Measurements from ENCODE around the gene SYT15.
A peak's percentile ranks its signal among the peaks of the same experiment; 100 is the strongest.
"Not testable (repeated sequence)": the region's sequence is repeated elsewhere in the genome, so short reads cannot be mapped to it uniquely, and the experiment has no call there.

SYT15 gene

DNA sequence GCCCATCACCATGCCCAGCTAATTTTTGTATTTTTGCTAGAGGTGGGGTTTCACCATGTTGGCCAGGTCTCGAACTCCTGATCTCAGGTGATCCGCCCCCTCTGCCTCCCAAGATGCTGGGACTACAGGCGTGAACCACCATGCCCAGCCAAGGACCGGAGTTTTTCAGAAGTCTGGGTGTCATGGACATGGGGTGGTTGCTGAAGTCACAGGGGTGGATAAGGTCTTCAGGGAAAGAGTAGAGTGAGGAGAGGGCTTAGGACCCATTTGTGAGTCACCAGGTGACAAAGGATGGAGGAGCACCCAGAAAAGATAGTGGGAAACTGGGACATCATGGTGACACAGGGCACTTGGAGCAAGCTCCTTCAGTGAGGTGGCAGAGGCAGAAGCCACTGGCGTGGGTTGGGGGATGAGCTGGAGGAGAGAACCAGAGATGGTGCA, 19.7 kb upstream of the SYT15 start:
- Histone ChIP-seq H3K36me3 (ENCODE audit: insufficient read depth, low read length) (no peaks in the 10 kb centered on the region), H3K9ac (ENCODE audit: insufficient read length) (no peak overlapping the region), H3K27ac (no peak overlapping the region), H3K4me3 (no peak overlapping the region), H3K9me3 (ENCODE audit: low read depth, low read length) (no peaks in the 10 kb centered on the region)
- no peak for DNase-seq (ENCODE audit: low read depth, low spot score)
- no peak for TF ChIP-seq FOXP2 (optimal IDR thresholded peaks at IDR 0.05; ENCODE audit: control extremely low read depth, extremely low read length, insufficient read depth)
- TF ChIP-seq EZH2 (IDR thresholded peaks at IDR 0.05), result no peak
- TF ChIP-seq POLR2AphosphoS5 (IDR thresholded peaks at IDR 0.05; ENCODE audit: borderline replicate concordance, low read depth, low read length), result no peak

GRCh38 chr10:46560381-46560780, 18.5 kb upstream of the SYT15 start:
- no peak overlapping the region for H3K4me3 ChIP-seq
- H3K9ac ChIP-seq (ENCODE audit: insufficient read length), result no peak overlapping the region
- no peak for DNase-seq (ENCODE audit: low read depth, low spot score)
- no peaks in the 10 kb centered on the region for H3K36me3 ChIP-seq (ENCODE audit: insufficient read depth, low read length)
- no peaks in the 10 kb centered on the region for H3K9me3 ChIP-seq (ENCODE audit: low read depth, low read length)
- TF ChIP-seq EZH2 (IDR thresholded peaks at IDR 0.05), result no peak
- TF ChIP-seq POLR2AphosphoS5 (IDR thresholded peaks at IDR 0.05; ENCODE audit: borderline replicate concordance, low read depth, low read length), result no peak
- no peak for TF ChIP-seq FOXP2 (optimal IDR thresholded peaks at IDR 0.05; ENCODE audit: control extremely low read depth, extremely low read length, insufficient read depth)
- no peak overlapping the region for H3K27ac ChIP-seq

GRCh38 chr10:46560952-46561351, 18.0 kb upstream of the SYT15 start:
- no peak for DNase-seq (ENCODE audit: low read depth, low spot score)
- no peak overlapping the region for H3K4me3 ChIP-seq
- no peak for TF ChIP-seq POLR2AphosphoS5 (IDR thresholded peaks at IDR 0.05; ENCODE audit: borderline replicate concordance, low read depth, low read length)
- no peak overlapping the region for H3K27ac ChIP-seq
- no peaks in the 10 kb centered on the region for H3K9me3 ChIP-seq (ENCODE audit: low read depth, low read length)
- H3K9ac ChIP-seq (ENCODE audit: insufficient read length), result no peak overlapping the region
- no peaks in the 10 kb centered on the region for H3K36me3 ChIP-seq (ENCODE audit: insufficient read depth, low read length)

- not testable (repeated sequence) for H3K4me3 ChIP-seq; H3K9ac ChIP-seq (ENCODE audit: insufficient read length); H3K36me3 ChIP-seq (ENCODE audit: insufficient read depth, low read length); H3K27ac ChIP-seq; H3K9me3 ChIP-seq (ENCODE audit: low read depth, low read length)
- DNase-seq (ENCODE audit: low read depth, low spot score), result peak; percentile 5
Measured at GRCh38 chr10:46565591-46566332, 13.2 kb upstream of the SYT15 start.

DNA sequence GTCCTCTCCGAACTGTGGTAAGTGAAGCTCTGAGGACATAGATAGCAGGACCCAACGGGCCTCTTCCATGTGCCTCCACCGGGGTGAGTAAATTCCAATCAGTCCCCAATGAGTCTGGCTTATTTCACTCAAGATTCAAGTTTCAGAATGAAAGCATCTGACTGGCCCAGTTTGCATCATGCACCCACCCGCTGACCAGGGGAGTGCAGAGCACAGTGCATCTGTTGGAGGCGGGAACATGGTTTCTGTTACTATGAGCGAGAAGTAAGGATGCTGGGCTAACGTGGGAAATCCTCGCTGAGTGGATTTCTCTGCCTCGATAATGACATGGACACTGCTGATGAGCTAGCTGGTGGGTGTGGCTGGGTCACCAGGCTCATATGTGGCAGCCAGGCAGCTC, 11.8 kb upstream of the SYT15 start:
- H3K9ac ChIP-seq (ENCODE audit: insufficient read length), result not testable (repeated sequence)

GRCh38 chr10:46570655-46571054, 8.3 kb upstream of the SYT15 start:
- not testable (repeated sequence) for DNase-seq (ENCODE audit: low read depth, low spot score); H3K27ac ChIP-seq; H3K9ac ChIP-seq (ENCODE audit: insufficient read length); H3K9me3 ChIP-seq (ENCODE audit: low read depth, low read length); H3K4me3 ChIP-seq; H3K36me3 ChIP-seq (ENCODE audit: insufficient read depth, low read length)

More for the DNA sequence above, 11.8 kb upstream of the SYT15 start:
- DNase-seq (ENCODE audit: low read depth, low spot score); H3K27ac ChIP-seq; H3K9me3 ChIP-seq (ENCODE audit: low read depth, low read length); H3K36me3 ChIP-seq (ENCODE audit: insufficient read depth, low read length); H3K4me3 ChIP-seq: not testable (repeated sequence)

- not testable (repeated sequence) for H3K4me3 ChIP-seq; H3K36me3 ChIP-seq (ENCODE audit: insufficient read depth, low read length); DNase-seq (ENCODE audit: low read depth, low spot score); H3K9me3 ChIP-seq (ENCODE audit: low read depth, low read length); H3K9ac ChIP-seq (ENCODE audit: insufficient read length); H3K27ac ChIP-seq
Measured at GRCh38 chr10:46572765-46573164, 6.2 kb upstream of the SYT15 start.

DNA sequence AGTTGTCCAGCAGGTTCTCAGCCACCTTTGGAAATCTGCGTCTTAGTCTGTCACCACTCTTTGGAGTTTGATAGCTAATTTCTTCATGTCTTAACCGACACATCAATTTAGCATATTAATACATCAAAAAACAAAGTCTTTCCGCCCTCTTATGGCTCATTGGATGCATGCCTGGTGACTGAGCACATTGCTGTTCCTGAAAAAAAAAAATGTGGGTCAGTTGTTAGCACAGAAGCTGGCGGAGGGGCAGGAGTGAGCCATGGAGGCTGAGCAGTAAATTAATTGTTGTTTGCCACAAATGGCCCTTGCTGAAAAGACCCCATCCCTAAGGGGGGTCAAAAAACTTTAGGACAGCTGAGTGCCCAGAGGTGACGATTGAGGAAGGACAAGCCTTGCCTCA, 5.6 kb upstream of the SYT15 start:
- not testable (repeated sequence) for H3K9ac ChIP-seq (ENCODE audit: insufficient read length); H3K27ac ChIP-seq; H3K36me3 ChIP-seq (ENCODE audit: insufficient read depth, low read length); H3K9me3 ChIP-seq (ENCODE audit: low read depth, low read length); H3K4me3 ChIP-seq; DNase-seq (ENCODE audit: low read depth, low spot score)

DNA sequence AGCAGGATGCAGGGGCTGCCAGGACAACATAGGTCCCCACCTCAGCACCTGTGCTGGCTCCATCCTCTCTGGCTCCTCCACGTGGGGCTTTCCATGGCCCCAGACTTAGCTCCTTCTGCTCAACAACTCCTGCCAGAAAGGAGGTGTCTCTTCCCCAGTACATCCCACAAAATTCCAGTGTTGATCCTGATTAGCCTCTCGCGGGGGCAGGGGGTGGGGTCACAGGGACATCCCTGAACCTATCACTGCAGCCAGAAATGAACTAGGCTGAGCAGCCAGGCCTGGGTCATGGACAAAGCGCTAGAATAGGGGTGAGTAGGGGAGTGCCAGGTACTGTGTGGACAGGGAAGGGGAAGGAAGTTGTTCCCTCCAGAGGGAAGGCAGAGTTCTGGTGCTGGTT, 5.0 kb upstream of the SYT15 start:
- H3K27ac ChIP-seq; H3K4me3 ChIP-seq; DNase-seq (ENCODE audit: low read depth, low spot score); H3K9me3 ChIP-seq (ENCODE audit: low read depth, low read length); H3K36me3 ChIP-seq (ENCODE audit: insufficient read depth, low read length); H3K9ac ChIP-seq (ENCODE audit: insufficient read length): not testable (repeated sequence)

DNA sequence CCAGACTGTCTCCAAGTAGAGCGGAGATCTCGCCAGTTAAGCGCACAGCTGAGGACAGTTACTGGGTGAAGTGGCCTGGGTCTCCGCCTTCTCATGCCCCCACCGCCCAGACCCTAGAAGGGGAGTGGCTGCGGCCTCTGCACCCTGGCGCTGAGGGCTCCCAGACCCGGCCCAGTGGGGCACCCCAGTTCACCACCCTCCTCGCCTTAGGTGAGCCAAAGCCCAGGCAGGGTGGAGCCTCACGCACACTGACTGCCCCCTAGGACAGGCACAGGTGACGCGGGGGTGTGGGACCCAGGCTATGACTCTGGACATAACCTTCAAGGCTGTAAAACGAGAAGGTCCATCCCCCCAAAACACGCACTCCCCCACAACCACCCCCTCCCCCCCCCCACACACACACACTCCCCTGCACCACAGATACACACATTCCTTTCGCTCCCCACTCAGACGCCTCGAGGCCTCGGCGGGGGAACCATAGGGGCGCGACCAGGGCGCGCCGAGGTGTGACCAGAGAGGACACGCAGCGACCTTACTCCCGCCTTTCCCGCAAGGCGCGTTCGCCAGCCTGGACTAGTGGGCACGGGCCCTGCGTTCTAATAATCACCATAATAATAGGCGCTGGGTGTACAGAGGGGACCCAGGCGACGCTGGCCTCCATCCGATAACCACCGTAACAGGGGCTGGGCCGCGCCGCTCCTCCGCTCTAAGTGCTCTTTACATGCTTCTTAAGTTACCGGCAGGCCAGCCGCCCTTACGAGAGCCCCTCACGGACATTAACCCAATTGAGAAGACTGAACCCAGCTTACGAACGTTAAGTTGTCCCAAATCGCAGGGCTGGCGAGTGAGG, 1.1 kb upstream of the SYT15 start:
- not testable (repeated sequence) for DNase-seq (ENCODE audit: low read depth, low spot score); H3K36me3 ChIP-seq (ENCODE audit: insufficient read depth, low read length); H3K4me3 ChIP-seq; H3K27ac ChIP-seq; H3K9me3 ChIP-seq (ENCODE audit: low read depth, low read length); H3K9ac ChIP-seq (ENCODE audit: insufficient read length)

DNA sequence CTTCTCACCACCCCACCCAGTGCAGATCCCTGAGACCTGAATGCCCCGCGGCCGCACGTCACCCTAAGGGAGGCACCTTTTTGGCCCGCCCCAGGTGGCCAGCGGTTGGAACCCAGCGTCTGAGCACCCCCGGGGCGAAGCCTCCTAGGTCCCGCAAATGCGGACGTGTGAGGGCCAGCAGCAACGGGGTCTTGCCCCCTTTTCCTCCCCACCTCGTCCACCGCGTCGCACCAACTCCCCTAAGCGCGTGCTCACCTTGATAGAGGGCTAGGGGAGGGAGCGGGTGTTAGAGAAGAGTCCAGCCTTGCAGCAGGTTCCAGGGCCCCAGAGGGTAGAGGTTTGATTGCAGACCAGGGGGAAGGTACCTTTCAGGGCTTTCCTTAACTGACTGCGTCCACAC, 450 bp downstream of the SYT15 start:
- H3K9ac ChIP-seq (ENCODE audit: insufficient read length); DNase-seq (ENCODE audit: low read depth, low spot score); H3K4me3 ChIP-seq; H3K9me3 ChIP-seq (ENCODE audit: low read depth, low read length); H3K36me3 ChIP-seq (ENCODE audit: insufficient read depth, low read length); H3K27ac ChIP-seq: not testable (repeated sequence)

DNA sequence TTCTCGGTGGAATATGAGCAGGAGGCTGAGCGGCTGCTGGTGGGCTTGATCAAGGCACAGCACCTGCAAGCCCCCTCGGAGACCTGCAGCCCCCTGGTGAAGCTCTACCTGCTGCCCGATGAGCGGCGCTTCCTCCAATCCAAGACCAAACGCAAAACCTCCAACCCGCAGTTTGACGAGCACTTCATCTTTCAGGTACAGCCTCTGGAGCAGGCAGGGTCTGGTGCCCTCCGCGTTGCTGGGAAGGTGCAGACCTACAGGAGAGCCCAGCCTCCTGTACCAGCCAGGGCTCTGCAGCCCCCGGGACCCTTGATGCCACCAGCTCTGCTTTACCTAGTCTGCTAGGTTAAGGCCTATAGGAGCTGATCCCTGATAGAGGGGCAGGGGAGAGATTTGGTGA, 3.1 kb downstream of the SYT15 start:
- DNase-seq (ENCODE audit: low read depth, low spot score); H3K36me3 ChIP-seq (ENCODE audit: insufficient read depth, low read length); H3K9me3 ChIP-seq (ENCODE audit: low read depth, low read length); H3K9ac ChIP-seq (ENCODE audit: insufficient read length); H3K27ac ChIP-seq; H3K4me3 ChIP-seq: not testable (repeated sequence)

DNA sequence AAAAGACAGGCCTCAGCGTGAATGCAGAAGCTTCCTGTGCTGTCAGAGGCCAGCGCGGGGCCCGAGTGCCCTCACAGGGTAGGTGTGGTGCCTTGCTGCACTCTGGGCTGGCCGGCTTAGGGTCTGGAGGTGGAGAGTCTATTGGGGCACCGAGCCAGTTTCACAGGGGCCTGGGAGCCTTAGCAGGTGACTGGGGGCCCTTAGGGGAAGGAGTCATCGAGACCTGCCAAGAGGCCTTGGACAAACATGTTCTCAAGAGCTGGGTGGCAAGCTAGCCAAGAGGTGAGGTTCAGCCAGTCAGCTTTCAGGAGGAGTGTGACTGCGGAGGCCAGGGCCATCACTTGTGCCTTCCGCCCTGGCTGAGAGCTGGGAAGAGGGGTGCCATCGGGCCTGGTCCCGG, 3.6 kb downstream of the SYT15 start:
- not testable (repeated sequence) for H3K27ac ChIP-seq; H3K36me3 ChIP-seq (ENCODE audit: insufficient read depth, low read length); H3K4me3 ChIP-seq

More for the DNA sequence above, 3.6 kb downstream of the SYT15 start:
- not testable (repeated sequence) for H3K9ac ChIP-seq (ENCODE audit: insufficient read length); H3K9me3 ChIP-seq (ENCODE audit: low read depth, low read length); DNase-seq (ENCODE audit: low read depth, low spot score)
